ENCODE data around the gene TPST2. TPM values are rescaled to one million over a fixed set of nuclear protein-coding genes. Genes with fewer than 3 reads are reported as not detected.

TPST2 gene
- total RNA-seq, 1 experiment from 2014 or later = 50.1 TPM

- TF ChIP-seq, protein P1, sequence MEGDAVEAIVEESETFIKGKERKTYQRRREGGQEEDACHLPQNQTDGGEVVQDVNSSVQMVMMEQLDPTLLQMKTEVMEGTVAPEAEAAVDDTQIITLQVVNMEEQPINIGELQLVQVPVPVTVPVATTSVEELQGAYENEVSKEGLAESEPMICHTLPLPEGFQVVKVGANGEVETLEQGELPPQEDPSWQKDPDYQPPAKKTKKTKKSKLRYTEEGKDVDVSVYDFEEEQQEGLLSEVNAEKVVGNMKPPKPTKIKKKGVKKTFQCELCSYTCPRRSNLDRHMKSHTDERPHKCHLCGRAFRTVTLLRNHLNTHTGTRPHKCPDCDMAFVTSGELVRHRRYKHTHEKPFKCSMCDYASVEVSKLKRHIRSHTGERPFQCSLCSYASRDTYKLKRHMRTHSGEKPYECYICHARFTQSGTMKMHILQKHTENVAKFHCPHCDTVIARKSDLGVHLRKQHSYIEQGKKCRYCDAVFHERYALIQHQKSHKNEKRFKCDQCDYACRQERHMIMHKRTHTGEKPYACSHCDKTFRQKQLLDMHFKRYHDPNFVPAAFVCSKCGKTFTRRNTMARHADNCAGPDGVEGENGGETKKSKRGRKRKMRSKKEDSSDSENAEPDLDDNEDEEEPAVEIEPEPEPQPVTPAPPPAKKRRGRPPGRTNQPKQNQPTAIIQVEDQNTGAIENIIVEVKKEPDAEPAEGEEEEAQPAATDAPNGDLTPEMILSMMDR (conservative IDR thresholded peaks at IDR 0.05) = no peak
- H3K9me3 ChIP-seq (ENCODE audit: control insufficient read depth, low read depth, low read length) = no peaks in the 10 kb centered on the region
- H3K4me1 Mint-ChIP-seq = peaks cover 42 to 44% of the 10 kb centered on the region in 2 experiments
- peak overlapping the region; percentile 65 for H3K4me2 ChIP-seq (ENCODE audit: insufficient read depth, insufficient read length, low read length)
- no peaks in the 10 kb centered on the region for H3K27me3 ChIP-seq (ENCODE audit: insufficient read depth, low read length)
- no peak overlapping the region for H2BK20ac ChIP-seq (ENCODE audit: low read depth, low read length, poor library complexity, severe bottlenecking)
- H3K4me3 Mint-ChIP-seq = peak overlapping the region; percentile 96 to 98
- no CpG with 5 or more reads among the region's 6 CpGs for WGBS (ENCODE audit: extremely low coverage, insufficient read length, low lambda C conversion rate)
- no peak overlapping the region for H3K56ac ChIP-seq (ENCODE audit: insufficient read length, low read depth, low read length)
- H3K36me3 Mint-ChIP-seq (ENCODE audit: insufficient read depth in 1 of 3, low read depth in 3 of 3) = peaks cover 11 to 32% (median 31%) of the 10 kb centered on the region in 3 experiments; a peak in 6 of 7 replicates
- H3K27ac Mint-ChIP-seq = peak overlapping the region in 2 of 3 experiments; percentile 83 to 85; a peak in 4 of 7 replicates
- H3K4me1 ChIP-seq (ENCODE audit: insufficient read depth, low read length) = no peaks in the 10 kb centered on the region; the same call in 1 of the 2 replicates
- H3K18ac ChIP-seq (ENCODE audit: insufficient read length, low read depth, low read length) = no peak overlapping the region
- H2BK12ac ChIP-seq (ENCODE audit: insufficient read length, low read depth, low read length) = no peak overlapping the region
- no peak overlapping the region for H2AK5ac ChIP-seq (ENCODE audit: insufficient read length, low read length)
- no peaks in the 10 kb centered on the region; a peak in 1 of 5 replicates for H3K9me3 Mint-ChIP-seq
- H3K9ac ChIP-seq (ENCODE audit: extremely low read depth, insufficient read length, low read length) = peak overlapping the region; percentile 69
- no peak for DNase-seq
- H3T11ph ChIP-seq (ENCODE audit: low read length) = no peak overlapping the region
- no peak overlapping the region for H2BK15ac ChIP-seq (ENCODE audit: low read depth, low read length)
- no peak overlapping the region for H4K8ac ChIP-seq (replicated peaks; ENCODE audit: insufficient read length, low read depth, low read length)
- H3K27ac ChIP-seq (ENCODE audit: insufficient read length, low read depth, low read length) = no peak overlapping the region
- no peaks in the 10 kb centered on the region for H3K27me3 Mint-ChIP-seq (ENCODE audit: low read depth)
- H4K20me1 ChIP-seq (ENCODE audit: control insufficient read depth, insufficient read depth, insufficient read length) = no peaks in the 10 kb centered on the region
- no peak overlapping the region for H3K23ac ChIP-seq (ENCODE audit: insufficient read length, low read depth, low read length)
- no peaks in the 10 kb centered on the region for H3K23me2 ChIP-seq (ENCODE audit: insufficient read length, low read depth, low read length, poor library complexity, severe bottlenecking)
- H3K79me1 ChIP-seq (ENCODE audit: insufficient read depth, low read depth, low read length, poor library complexity, severe bottlenecking) = peaks cover 10% of the 10 kb centered on the region
- H4K5ac ChIP-seq (ENCODE audit: insufficient read length, low read depth, low read length) = no peak overlapping the region
- no peak overlapping the region for H2BK120ac ChIP-seq (ENCODE audit: low read depth, low read length, poor library complexity, severe bottlenecking)
- H2AFZ ChIP-seq (ENCODE audit: low read length) = no peak overlapping the region
- no peak overlapping the region for H4K91ac ChIP-seq (ENCODE audit: insufficient read length, low read depth, low read length)
- H3K4ac ChIP-seq (ENCODE audit: low read depth, low read length) = no peak overlapping the region
- H3K79me2 ChIP-seq (ENCODE audit: insufficient read depth, low read length) = peaks cover 3% of the 10 kb centered on the region; the same call in 1 of the 2 replicates
- H2BK5ac ChIP-seq (ENCODE audit: insufficient read length, low read length) = no peak overlapping the region
- H3K14ac ChIP-seq (ENCODE audit: insufficient read depth, low read length) = no peak overlapping the region
Observed at GRCh38 chr22:26484360-26484706, 105.6 kb downstream of the TPST2 start.

Data from H9 (cell line).